HG02884 (cell line): Measurements from ENCODE around the gene FGFBP2.
"Not testable (repeated sequence)": the region's sequence is repeated elsewhere in the genome, so short reads cannot be mapped to it uniquely, and the experiment has no call there.

Source experiments
- ATAC-seq: cut with Tn5 transposase; IDR thresholded peaks from one replicate; pipeline ENCODE4 v1.9.1; 2021; ENCODE audit warnings: mild to moderate bottlenecking, moderate library complexity; ENCODE audit not compliant: unreplicated experiment

Gene FGFBP2

GRCh38 chr4:15931451-15932210 lies 31.3 kb downstream of the FGFBP2 start:
- no peak for ATAC-seq

- peak; percentile 38 for ATAC-seq
Observed at GRCh38 chr4:15930314-15930713, 32.7 kb downstream of the FGFBP2 start.

- no peak for ATAC-seq
Observed at GRCh38 chr4:15929540-15929939, 33.4 kb downstream of the FGFBP2 start.

GRCh38 chr4:15928883-15929282 lies 34.1 kb downstream of the FGFBP2 start:
- no peak for ATAC-seq

- ATAC-seq = no peak
Observed at GRCh38 chr4:15926486-15926885, 36.5 kb downstream of the FGFBP2 start.

GRCh38 chr4:15925830-15926229 lies 37.1 kb downstream of the FGFBP2 start:
- no peak for ATAC-seq

- no peak for ATAC-seq
Observed at GRCh38 chr4:15921592-15921932, 41.4 kb downstream of the FGFBP2 start.

GRCh38 chr4:15920723-15921591 lies 42.0 kb downstream of the FGFBP2 start:
- ATAC-seq = no peak

- ATAC-seq = no peak
Observed at GRCh38 chr4:15918484-15919129, 44.4 kb downstream of the FGFBP2 start.

GRCh38 chr4:15917297-15917696 lies 45.7 kb downstream of the FGFBP2 start:
- no peak for ATAC-seq

- ATAC-seq = not testable (repeated sequence)
Observed at GRCh38 chr4:15916358-15916757, 46.6 kb downstream of the FGFBP2 start.

- ATAC-seq = no peak
Observed at GRCh38 chr4:15914736-15915135, 48.2 kb downstream of the FGFBP2 start.

- ATAC-seq = no peak
Observed at GRCh38 chr4:15914291-15914690, 48.7 kb downstream of the FGFBP2 start.

- no peak for ATAC-seq
Observed at GRCh38 chr4:15913631-15913970, 49.4 kb downstream of the FGFBP2 start.

- ATAC-seq = no peak
Observed at GRCh38 chr4:15912961-15913630, 49.9 kb downstream of the FGFBP2 start.

- ATAC-seq = no peak
Observed at GRCh38 chr4:15912236-15912635, 50.7 kb downstream of the FGFBP2 start.
